Measurements from ENCODE around the gene EPB41L4B.

- TF ChIP-seq CTCF (IDR thresholded peaks at IDR 0.05; ENCODE audit: low read length) = no peak
- no peak for TF ChIP-seq EZH2 (IDR thresholded peaks at IDR 0.05; ENCODE audit: borderline replicate concordance, low read length)
These were observed 42.0 kb downstream of the EPB41L4B start for GRCh38 chr9:109278848-109279247.

Data from OCI-LY1 (cell line).